IMR-90 (cell line): ENCODE measurements around the gene ADGRG1.

Source experiments
- BHLHE40 ChIP-seq: fragments of 150-350 bp; IDR thresholded peaks from 2 replicates; pipeline ENCODE4 v1.6.1; 2016; ENCODE audit warnings: mild to moderate bottlenecking, low read depth, low read length
- CEBPB ChIP-seq: IDR thresholded peaks from 2 replicates; pipeline ENCODE4 v1.6.1; 2012; ENCODE audit warnings: low read depth, low read length, improper control_type of control experiment
- CHD1 ChIP-seq: IDR thresholded peaks from 2 replicates; pipeline ENCODE4 v1.6.1; 2012; ENCODE audit warnings: low read depth, low read length, improper control_type of control experiment
- FOS ChIP-seq: fragments of 150-350 bp; IDR thresholded peaks from 2 replicates; pipeline ENCODE4 v1.6.1; 2016; ENCODE audit warnings: low read depth, low read length
- MAFK ChIP-seq: IDR thresholded peaks from 2 replicates; pipeline ENCODE4 v1.6.1; 2012; ENCODE audit warnings: low read depth, low read length, improper control_type of control experiment
- MAZ ChIP-seq: IDR thresholded peaks from 2 replicates; pipeline ENCODE4 v1.6.1; 2012; ENCODE audit warnings: low read depth, mild to moderate bottlenecking, low read length, improper control_type of control experiment, moderate library complexity, borderline replicate concordance
- MXI1 ChIP-seq: IDR thresholded peaks from 2 replicates; pipeline ENCODE4 v1.6.1; 2012; ENCODE audit warnings: low read depth, mild to moderate bottlenecking, low read length, moderate library complexity, borderline replicate concordance
- NFE2L2 ChIP-seq: fragments of 150-350 bp; IDR thresholded peaks from 2 replicates; pipeline ENCODE4 v1.6.1; 2016; ENCODE audit warnings: low read depth, mild to moderate bottlenecking, low read length
- POLR2A ChIP-seq: IDR thresholded peaks from 2 replicates; pipeline ENCODE4 v1.6.1; 2012; ENCODE audit warnings: mild to moderate bottlenecking, low read depth, low read length
- RAD21 ChIP-seq: IDR thresholded peaks from 2 replicates; pipeline ENCODE4 v1.6.1; 2012; ENCODE audit warnings: low read length, improper control_type of control experiment
- RFX5 ChIP-seq: IDR thresholded peaks from 2 replicates; pipeline ENCODE4 v1.8.0; 2012; ENCODE audit warnings: low read depth, mild to moderate bottlenecking, low read length, moderate library complexity
- SMC3 ChIP-seq: fragments of 150-350 bp; IDR thresholded peaks from 2 replicates; pipeline ENCODE4 v1.6.1; 2016; ENCODE audit warnings: low read depth, mild to moderate bottlenecking, antibody characterized with exemption, low read length, moderate library complexity
- TF ChIP-seq, protein P1 (sequence below): conservative IDR thresholded peaks from 2 replicates; pipeline ENCODE4 v1.5.1; 2012; ENCODE audit warnings: mild to moderate bottlenecking, low read depth, low read length, improper control_type of control experiment
- TF ChIP-seq, protein P2 (sequence below): fragments of 150-350 bp; IDR thresholded peaks from 2 replicates; pipeline ENCODE4 v1.6.1; 2017; ENCODE audit warnings: mild to moderate bottlenecking, antibody characterized with exemption, low read length, low read depth

DNA sequence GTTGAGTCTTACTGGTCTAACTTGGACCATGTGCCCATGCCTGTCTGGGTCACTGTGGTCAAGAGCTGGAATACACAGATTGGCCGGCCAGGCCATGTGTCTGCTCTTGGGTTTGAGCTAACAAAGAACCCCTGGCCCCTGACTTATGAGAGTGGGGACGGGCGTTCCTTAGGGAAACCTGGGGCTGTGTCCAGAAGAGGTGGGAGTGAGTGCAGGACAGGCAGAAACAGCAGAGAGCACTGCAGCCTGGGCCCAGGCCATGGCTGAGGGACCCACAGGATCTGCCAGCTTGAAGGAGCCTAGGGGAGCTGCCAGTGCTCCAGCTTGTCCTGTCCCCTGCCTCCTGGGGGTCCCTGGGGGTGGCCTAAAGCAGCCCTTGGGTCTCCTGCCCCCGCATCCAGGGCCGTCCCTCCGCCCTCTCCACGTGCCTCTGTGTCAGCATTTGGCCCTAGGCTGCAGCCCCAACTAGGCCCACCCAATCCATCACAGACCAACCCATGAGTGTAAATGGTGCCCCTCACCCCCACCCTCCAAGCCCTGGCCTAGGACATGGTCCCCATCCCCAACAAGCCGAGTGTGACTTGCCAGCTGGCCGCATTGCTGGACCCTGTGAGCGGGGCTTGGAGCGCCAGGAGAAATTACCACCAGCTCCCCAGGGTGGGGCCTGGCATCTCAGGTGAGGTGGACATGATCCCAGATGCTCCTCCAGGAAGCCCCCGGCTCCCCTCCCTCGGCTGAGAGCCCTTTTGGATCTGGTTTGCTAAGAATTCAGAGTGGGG is 53.7 kb downstream of the ADGRG1 start:
- TF ChIP-seq, protein P1, sequence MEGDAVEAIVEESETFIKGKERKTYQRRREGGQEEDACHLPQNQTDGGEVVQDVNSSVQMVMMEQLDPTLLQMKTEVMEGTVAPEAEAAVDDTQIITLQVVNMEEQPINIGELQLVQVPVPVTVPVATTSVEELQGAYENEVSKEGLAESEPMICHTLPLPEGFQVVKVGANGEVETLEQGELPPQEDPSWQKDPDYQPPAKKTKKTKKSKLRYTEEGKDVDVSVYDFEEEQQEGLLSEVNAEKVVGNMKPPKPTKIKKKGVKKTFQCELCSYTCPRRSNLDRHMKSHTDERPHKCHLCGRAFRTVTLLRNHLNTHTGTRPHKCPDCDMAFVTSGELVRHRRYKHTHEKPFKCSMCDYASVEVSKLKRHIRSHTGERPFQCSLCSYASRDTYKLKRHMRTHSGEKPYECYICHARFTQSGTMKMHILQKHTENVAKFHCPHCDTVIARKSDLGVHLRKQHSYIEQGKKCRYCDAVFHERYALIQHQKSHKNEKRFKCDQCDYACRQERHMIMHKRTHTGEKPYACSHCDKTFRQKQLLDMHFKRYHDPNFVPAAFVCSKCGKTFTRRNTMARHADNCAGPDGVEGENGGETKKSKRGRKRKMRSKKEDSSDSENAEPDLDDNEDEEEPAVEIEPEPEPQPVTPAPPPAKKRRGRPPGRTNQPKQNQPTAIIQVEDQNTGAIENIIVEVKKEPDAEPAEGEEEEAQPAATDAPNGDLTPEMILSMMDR = no peak
- TF ChIP-seq POLR2A (no peak), BHLHE40 (no peak), FOS (no peak), CHD1 (no peak), MAFK (no peak), CEBPB (no peak), SMC3 (no peak), RFX5 (no peak), RAD21 (no peak), MAZ (no peak), MXI1 (no peak), NFE2L2 (no peak)
- TF ChIP-seq, protein P2, sequence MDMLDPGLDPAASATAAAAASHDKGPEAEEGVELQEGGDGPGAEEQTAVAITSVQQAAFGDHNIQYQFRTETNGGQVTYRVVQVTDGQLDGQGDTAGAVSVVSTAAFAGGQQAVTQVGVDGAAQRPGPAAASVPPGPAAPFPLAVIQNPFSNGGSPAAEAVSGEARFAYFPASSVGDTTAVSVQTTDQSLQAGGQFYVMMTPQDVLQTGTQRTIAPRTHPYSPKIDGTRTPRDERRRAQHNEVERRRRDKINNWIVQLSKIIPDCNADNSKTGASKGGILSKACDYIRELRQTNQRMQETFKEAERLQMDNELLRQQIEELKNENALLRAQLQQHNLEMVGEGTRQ = no peak
